CD1c-positive myeloid dendritic cell (primary cell): Measurements from ENCODE around the gene GPR180.

Experiments used
- DNase-seq: peaks from one replicate; pipeline ENCODE4 v3.0.0-alpha.2; 2016; ENCODE audit errors: extremely low spot score

GPR180 gene

GRCh38 chr13:94646904-94647303, 45.2 kb downstream of the GPR180 start:
- DNase-seq: no peak

DNA sequence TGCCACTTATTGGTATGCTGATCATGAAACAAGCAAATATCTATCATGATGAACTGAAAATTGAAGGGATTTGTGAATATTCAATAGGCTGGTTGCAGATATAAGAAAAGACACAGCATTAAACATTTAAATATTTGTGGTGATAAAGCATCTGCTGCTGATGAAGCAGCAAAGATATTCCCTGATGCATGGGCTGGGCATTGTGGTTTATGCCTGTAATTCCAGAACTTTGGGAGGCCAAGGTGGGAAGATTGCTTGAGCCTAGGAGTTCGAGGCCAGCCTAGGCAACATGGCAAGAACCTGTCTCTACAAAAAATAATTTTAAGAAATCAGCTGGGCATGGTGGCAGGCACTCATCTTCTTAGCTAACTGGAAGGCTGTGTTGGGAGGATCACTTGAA, 54.5 kb downstream of the GPR180 start:
- no peak for DNase-seq

- DNase-seq: no peak
These were observed 55.1 kb downstream of the GPR180 start for GRCh38 chr13:94656766-94657165.

- no peak for DNase-seq
These were observed 55.5 kb downstream of the GPR180 start for GRCh38 chr13:94657167-94657566.

DNA sequence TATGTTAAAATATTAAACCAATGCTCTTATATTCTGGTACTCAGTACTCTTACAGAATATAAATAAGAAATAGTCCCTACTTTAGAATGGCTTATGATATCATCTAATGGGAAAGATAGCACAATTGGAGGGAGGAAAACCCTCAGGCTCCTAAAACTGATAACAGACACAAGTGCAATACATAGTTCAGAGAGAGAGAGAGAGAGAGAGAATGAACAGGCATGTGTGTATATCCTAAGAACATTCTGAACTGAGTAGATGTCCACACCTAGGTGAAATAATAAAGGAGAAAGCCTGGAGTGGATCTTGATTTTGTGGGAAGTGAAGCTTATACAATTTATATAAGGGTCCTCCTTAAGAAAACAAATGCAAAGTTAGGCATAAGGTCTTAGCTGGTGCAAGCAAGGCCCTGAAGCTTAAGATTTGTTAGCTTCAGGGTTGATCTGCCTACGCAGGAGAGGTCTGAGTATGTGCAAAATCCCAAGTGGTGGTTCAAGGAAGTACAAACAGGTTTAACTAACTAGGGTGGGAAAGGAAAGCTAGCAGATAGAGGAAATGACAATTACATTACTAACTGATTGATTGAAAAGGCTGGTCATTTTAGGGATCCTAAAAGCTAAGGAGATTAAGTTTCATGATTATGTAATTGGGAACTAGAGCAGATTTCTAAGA, 57.4 kb downstream of the GPR180 start:
- DNase-seq: no peak

DNA sequence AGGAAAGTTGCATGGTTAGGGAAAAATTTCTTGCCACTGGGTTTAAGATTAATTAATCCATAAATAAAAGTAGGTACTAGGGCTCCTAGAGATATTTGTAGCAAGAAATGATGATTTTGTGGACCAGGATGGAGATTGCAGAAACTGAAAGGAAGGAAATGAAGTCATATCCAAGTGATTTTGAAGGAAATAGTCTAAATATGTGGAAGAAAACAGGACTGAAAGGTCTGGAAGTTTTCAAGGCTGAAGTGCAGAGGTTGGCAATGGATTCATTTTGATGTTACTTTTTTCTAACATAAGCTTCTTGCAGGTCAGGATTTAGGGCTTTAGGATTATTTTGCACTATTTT, 57.9 kb downstream of the GPR180 start:
- DNase-seq: no peak

DNA sequence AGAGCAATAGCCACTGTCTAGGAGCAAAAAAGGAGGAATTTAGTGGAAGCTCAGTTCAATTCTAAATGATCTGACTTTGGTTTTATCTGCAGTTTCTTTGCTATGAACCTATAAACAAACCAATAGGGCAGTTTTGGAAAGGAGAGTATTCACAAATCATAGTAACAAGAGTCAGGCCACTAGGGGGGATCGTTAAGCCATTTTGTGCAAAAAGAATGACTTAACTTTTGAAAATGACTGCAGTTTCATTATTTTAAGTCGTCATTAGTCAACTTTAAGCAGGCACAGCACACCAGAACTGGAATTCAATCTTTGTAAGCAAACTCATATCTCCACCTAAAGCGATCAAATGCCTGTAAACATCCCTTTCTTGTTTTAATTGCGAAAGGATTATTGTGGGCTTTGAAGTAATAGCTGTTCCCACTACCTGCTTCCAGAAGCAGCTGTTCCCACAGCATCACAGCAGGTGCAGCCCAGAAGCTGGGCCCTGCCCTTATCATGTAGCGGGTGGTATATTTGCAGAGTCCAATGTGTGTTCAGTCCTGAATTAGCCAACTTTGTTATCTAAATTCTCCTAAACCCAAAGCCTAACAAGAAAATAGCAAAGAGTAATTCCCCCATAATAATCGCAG, 59.2 kb downstream of the GPR180 start:
- DNase-seq: no peak

DNA sequence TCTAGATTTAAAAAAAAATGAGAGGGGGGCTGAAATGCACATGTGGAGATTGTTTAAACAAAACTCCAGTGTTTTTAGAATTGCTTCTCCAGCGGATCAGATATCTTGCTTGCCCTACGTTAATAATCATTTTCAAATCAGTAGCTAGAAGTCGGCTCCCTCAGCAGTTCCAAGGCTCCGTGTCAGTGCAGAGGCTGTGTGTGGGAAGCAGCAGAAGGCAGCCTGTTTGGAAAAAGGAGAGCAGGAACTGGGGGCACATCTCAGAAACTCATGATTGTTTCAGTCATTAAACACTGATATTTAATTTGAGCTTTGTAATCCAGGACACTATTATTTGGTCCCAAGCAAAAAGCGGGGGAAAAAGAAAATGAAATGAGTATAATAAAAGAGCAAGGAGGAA, 59.7 kb downstream of the GPR180 start:
- DNase-seq: no peak

GRCh38 chr13:94662274-94662945, 60.8 kb downstream of the GPR180 start:
- DNase-seq: no peak

DNA sequence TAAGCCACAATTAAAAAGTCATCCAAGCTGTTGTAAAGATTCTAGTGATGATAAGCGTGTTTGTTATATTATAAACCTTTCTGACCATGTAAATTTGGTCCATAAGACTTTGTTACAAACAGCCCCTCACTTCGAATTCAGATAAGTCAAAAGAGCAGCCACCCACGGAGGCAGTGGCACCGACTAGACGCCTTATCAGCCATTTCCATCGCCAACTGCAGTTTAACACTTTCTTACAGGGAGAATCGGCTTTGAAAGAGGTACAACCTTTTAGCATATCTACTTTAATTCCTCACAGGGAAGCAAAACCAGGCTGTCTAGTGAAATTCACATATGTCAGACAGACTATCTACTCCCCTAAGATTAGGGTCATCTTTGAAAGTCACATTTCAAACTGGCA, 63.2 kb downstream of the GPR180 start:
- no peak for DNase-seq

DNA sequence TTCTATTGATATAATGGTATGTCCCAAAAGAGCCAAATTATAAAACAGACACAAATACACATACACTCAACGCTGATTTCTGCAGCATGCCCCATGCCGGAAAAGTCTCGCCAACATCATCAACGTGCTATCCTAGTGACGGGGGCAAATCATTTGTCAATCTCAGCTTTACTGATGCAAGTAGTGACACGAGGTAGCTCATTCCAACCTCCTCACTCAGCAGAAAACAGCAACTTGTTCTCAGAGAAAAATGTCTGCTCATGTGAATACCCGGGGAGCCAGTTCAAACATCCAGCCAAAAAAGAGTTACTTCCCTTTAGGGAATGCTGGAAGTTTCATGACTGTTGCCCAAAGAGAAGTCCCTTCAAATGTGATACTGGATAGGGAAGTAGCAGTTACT, 64.4 kb downstream of the GPR180 start:
- no peak for DNase-seq

DNA sequence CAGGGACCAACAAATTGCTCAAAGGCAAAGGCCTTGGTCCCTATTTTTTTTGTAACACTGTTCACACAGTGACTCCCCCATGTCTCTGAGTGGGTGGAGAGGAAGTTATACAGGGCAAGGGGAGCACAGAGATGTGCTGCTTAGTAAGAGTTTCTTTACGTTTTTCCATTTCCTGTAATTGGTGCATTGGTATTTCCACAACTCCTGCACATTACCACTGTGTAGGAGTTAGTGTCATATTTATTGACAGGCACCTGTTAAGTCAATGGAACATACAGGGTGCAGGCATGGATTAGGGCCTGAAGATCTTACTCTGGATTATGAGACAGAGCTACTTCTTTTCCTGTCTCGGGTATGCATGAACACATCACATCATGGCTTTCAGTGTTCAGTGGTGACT, 65.5 kb downstream of the GPR180 start:
- DNase-seq: peak; percentile 17

DNA sequence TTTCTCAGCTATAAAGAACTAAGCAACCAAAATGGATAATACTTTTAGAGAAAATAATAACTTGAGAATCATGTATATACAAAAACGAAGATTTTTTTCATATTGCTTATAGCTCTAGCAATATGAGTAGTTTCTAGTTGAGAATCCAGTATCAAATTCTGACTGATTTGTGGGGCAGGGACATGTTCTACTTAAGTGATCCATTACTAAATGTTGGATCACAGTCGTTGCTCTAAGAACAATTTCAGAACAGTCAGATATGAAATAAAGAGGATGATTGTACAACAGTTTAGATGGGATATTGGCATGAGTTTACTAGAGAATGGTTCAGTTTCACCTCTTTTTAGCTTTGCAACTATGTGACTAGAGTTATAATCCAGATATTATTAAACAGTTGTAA, 70.7 kb downstream of the GPR180 start:
- DNase-seq: no peak

GRCh38 chr13:94673851-94674250, 72.2 kb downstream of the GPR180 start:
- no peak for DNase-seq

- peak; percentile 56 for DNase-seq
These were observed 73.1 kb downstream of the GPR180 start for GRCh38 chr13:94674609-94675348.

DNA sequence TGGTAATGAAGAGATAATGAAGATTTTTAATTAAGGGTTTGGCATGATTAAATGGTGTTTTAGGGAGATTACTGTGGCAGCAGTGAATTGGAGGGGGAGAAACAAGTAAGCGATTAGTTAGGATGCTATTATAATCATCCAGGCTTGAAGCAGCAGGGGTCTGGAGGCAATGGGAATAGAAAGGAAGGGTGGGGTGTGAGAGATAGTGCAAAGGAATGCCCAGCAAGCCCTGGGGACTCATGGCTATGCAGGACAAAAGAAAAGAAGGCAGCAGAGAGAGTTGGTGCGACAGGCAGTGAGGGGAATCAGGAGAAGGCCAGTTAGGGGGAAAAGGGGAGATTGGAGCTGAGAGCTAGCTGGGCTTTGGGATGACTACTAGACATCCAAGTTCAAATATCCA, 76.1 kb downstream of the GPR180 start:
- DNase-seq: no peak

- DNase-seq: no peak
These were observed 77.2 kb downstream of the GPR180 start for GRCh38 chr13:94678845-94679244.

- no peak for DNase-seq
These were observed 78.0 kb downstream of the GPR180 start for GRCh38 chr13:94679614-94680013.

GRCh38 chr13:94682229-94682628, 80.6 kb downstream of the GPR180 start:
- no peak for DNase-seq

GRCh38 chr13:94683409-94683808, 81.8 kb downstream of the GPR180 start:
- DNase-seq: no peak
